ENCODE measurements around the gene RSPO4.
"Not testable (repeated sequence)": the region's sequence is repeated elsewhere in the genome, so short reads cannot be mapped to it uniquely, and the experiment has no call there.

DNA sequence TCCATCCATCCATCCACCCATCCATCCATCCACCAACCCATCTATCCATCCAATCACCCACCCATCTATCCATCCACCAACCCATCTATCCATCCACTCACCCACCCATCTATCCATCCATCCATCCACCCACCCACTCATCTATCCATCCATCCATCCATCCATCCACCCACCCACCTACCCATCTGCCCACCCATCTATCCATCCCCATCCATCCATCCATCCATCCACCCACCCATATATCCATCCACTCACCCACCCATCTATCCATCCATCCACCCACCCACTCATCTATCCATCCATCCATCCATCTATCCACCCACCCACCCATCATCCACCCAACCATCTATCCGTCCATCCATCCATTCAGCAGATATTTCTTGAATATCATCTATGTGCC is 17.1 kb downstream of the RSPO4 start:
- TF ChIP-seq POLR2A, CTCF, POLR2AphosphoS5 (IDR thresholded peaks at IDR 0.05): not testable (repeated sequence)

Data from gastroesophageal sphincter (tissue), 3 donors.